GM23248 (cell line): ENCODE data around the gene TDP2. TPM values are rescaled to one million over a fixed set of nuclear protein-coding genes. Genes with fewer than 3 reads are reported as not detected.
A peak's percentile ranks its signal among the peaks of the same experiment; 100 is the strongest.
"Not testable (repeated sequence)": the region's sequence is repeated elsewhere in the genome, so short reads cannot be mapped to it uniquely, and the experiment has no call there.

Experiments used
- DNase-seq: peaks from one replicate; pipeline ENCODE4 v3.0.0-alpha.2; 2015
- H2AFZ ChIP-seq: fragments of 200-600 bp; sonication (generic); 2 replicates; pipeline ENCODE4 v1.6.1; 2016; ENCODE audit warnings: antibody characterized with exemption
- H3F3A ChIP-seq: fragments of 200-600 bp; sonication (generic); 2 replicates; pipeline ENCODE4 v1.6.1; 2016; ENCODE audit warnings: mild to moderate bottlenecking, antibody characterized with exemption, mixed run types; ENCODE audit not compliant: insufficient read depth
- H3K27ac ChIP-seq: fragments of 200-600 bp; sonication (generic); 2 replicates; pipeline ENCODE4 v1.5.1; 2016; ENCODE audit warnings: mild to moderate bottlenecking
- H3K27me3 ChIP-seq: fragments of 200-600 bp; sonication (generic); replicated peaks from 2 replicates; pipeline ENCODE4 v1.6.1; 2016; ENCODE audit warnings: mild to moderate bottlenecking; ENCODE audit not compliant: insufficient read depth
- H3K36me3 ChIP-seq: fragments of 200-600 bp; sonication (generic); 2 replicates; pipeline ENCODE4 v1.6.1; 2016; ENCODE audit warnings: low read depth, mild to moderate bottlenecking
- H3K4me1 ChIP-seq: fragments of 200-600 bp; sonication (generic); 2 replicates; pipeline ENCODE4 v1.6.1; 2016; ENCODE audit warnings: mild to moderate bottlenecking; ENCODE audit not compliant: insufficient read depth
- H3K4me2 ChIP-seq: fragments of 200-600 bp; sonication (generic); one replicate; pipeline ENCODE4 v1.6.1; 2016; ENCODE audit warnings: mild to moderate bottlenecking; ENCODE audit not compliant: unreplicated experiment
- H3K4me3 ChIP-seq: fragments of 200-600 bp; sonication (generic); 2 replicates; pipeline ENCODE4 v1.5.1; 2016; ENCODE audit warnings: mild to moderate bottlenecking
- H3K79me2 ChIP-seq: fragments of 200-600 bp; sonication (generic); 2 replicates; pipeline ENCODE4 v1.6.1; 2016; ENCODE audit warnings: mild to moderate bottlenecking; ENCODE audit not compliant: insufficient read depth
- H3K9ac ChIP-seq: fragments of 200-600 bp; sonication (generic); 2 replicates; pipeline ENCODE4 v1.6.1; 2016; ENCODE audit warnings: mild to moderate bottlenecking
- H3K9me2 ChIP-seq: fragments of 200-600 bp; sonication (generic); 2 replicates; pipeline ENCODE4 v1.6.1; 2016; ENCODE audit warnings: mixed run types, mild to moderate bottlenecking, moderate library complexity; ENCODE audit not compliant: insufficient read depth
- H3K9me3 ChIP-seq: fragments of 200-600 bp; sonication (generic); one replicate; pipeline ENCODE4 v1.6.1; 2017; ENCODE audit warnings: low read depth
- H4K20me1 ChIP-seq: fragments of 200-600 bp; sonication (generic); 2 replicates; pipeline ENCODE4 v1.6.0; 2016; ENCODE audit not compliant: insufficient read depth
- EZH2 ChIP-seq: fragments of 200-600 bp; sonication (generic); IDR thresholded peaks from 2 replicates; pipeline ENCODE4 v1.6.1; 2018; ENCODE audit warnings: antibody characterized with exemption, mild to moderate bottlenecking; ENCODE audit not compliant: insufficient read depth, poor library complexity, severe bottlenecking
- EZH2phosphoT487 ChIP-seq: fragments of 200-600 bp; sonication (generic); IDR thresholded peaks from 2 replicates; pipeline ENCODE4 v1.6.1; 2018; ENCODE audit warnings: antibody characterized with exemption, moderate library complexity, mild to moderate bottlenecking, low read depth; ENCODE audit not compliant: insufficient read depth
- WGBS, 2 experiments: methylation state at CpG; one replicate each; pipeline ENCODE4 v1.1.6; 2015 to 2017; ENCODE audit warnings: low lambda C conversion rate in 2 of 2, low coverage in 1 of 2; ENCODE audit errors: missing lambda C conversion rate in 2 of 2; 5-methylcytosine and 5-hydroxymethylcytosine counted together
- in situ Hi-C: fragments of 300-500 bp; cut with MboI; formaldehyde crosslinking; loops from 2 replicates; pipeline ENCODE4 v1.15.0; 2020
- polyA plus RNA-seq: library from polyadenylated mRNA; unstranded; fragments of >200 nt; fragmentation: Nextera tagmentation; extraction: Ambion mirVana; gene quantifications from 2 replicates; pipeline ENCODE4 v1.2.1, GENCODE V29; 2016
- total RNA-seq: library from RNA; depleted of rRNA; stranded (reverse); fragments of >200 nt; shearing (Covaris generic); gene quantifications from 2 replicates; pipeline ENCODE4 v1.2.3, GENCODE V29; 2014

Gene TDP2
- total and polyA plus RNA-seq, 2 experiments from 2014 or later = 24.9 to 34.5 TPM

DNA sequence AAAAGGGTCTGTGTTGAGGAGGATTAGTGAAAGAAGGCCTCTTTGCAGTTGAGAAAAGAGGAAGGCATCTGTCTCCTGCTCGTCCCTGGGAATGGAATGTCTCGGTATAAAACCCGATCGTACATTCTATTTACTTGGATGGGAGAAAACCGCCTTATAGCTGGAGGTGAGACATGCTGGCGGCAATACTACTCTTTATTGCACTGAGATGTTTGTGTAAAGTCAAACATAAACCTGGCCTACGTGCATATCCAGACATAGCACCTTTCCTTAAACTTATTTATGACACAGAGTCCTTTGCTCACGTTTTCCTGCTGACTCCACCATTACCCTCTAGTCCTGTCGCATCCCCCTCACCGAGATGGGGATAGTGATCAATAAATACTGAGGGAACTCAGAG lies 4.5 kb downstream of the TDP2 start:
- no peaks in the 10 kb centered on the region for H3K9me2 ChIP-seq
- H3K9me3 ChIP-seq = no peaks in the 10 kb centered on the region
- H3K4me1 ChIP-seq = peaks cover 23% of the 10 kb centered on the region
- no peaks in the 10 kb centered on the region for H4K20me1 ChIP-seq
- no peak overlapping the region for H3K9ac ChIP-seq
- in situ Hi-C loops = no loop called here
- peaks cover 81% of the 10 kb centered on the region for H3K79me2 ChIP-seq
- no peak overlapping the region for H3K27ac ChIP-seq
- no peak overlapping the region for H3K4me3 ChIP-seq
- TF ChIP-seq EZH2 (no peak), EZH2phosphoT487 (no peak)
- no peak overlapping the region for H3K4me2 ChIP-seq
- H3K36me3 ChIP-seq = peaks cover 4% of the 10 kb centered on the region; the same call in 1 of the 2 replicates
- no peak overlapping the region for H2AFZ ChIP-seq
- no peaks in the 10 kb centered on the region for H3K27me3 ChIP-seq
- 91 to 93% methylated on average over 10 of the region's 10 CpGs for WGBS, 2 experiments
- DNase-seq = no peak
- peaks cover 20% of the 10 kb centered on the region; the same call in 1 of the 2 replicates for H3F3A ChIP-seq

GRCh38 chr6:24661759-24662158 lies 4.9 kb downstream of the TDP2 start:
- in situ Hi-C loops, H2AFZ ChIP-seq, H3K9me2 ChIP-seq, DNase-seq, H3K36me3 ChIP-seq, H3K9me3 ChIP-seq, H3K4me3 ChIP-seq, H4K20me1 ChIP-seq, H3K4me2 ChIP-seq, H3K9ac ChIP-seq, H3K27me3 ChIP-seq, H3K27ac ChIP-seq: not testable (repeated sequence)
- WGBS, 2 experiments = 73 to 75% methylated on average over 5 of the region's 5 CpGs
- H3F3A ChIP-seq = peaks cover 17% of the 10 kb centered on the region; the same call in 1 of the 2 replicates
- H3K4me1 ChIP-seq = peaks cover 23% of the 10 kb centered on the region
- H3K79me2 ChIP-seq = peaks cover 85% of the 10 kb centered on the region

DNA sequence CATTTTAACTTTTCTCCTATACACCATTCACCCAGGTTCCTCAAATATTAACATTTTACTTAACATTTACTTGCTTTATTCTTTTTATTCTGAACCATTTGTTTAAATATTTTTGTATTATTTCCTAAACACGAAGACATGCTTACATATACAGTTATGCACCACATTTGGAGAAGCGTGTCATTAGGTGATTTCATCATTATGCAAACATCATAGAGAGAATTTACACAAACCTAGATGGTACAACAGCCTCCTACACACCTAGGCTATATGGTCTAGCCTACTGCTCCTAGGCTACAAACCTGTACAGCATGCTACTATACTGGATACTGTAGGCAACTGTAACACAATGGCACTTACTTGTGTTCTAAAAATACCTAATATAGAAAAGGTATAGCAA lies 6.6 kb downstream of the TDP2 start:
- no peaks in the 10 kb centered on the region for H3K27me3 ChIP-seq
- in situ Hi-C loops = no loop called here
- peaks cover 7% of the 10 kb centered on the region; the same call in 1 of the 2 replicates for H3K36me3 ChIP-seq
- peak overlapping the region; percentile 93 for H3K27ac ChIP-seq
- H4K20me1 ChIP-seq = no peaks in the 10 kb centered on the region
- H3K9ac ChIP-seq = no peak overlapping the region
- H3K4me3 ChIP-seq = no peak overlapping the region
- TF ChIP-seq EZH2phosphoT487 (no peak), EZH2 (no peak)
- no peaks in the 10 kb centered on the region for H3K9me2 ChIP-seq
- peak; percentile 3 for DNase-seq
- peaks cover 87% of the 10 kb centered on the region for H3K79me2 ChIP-seq
- H3F3A ChIP-seq = peaks cover 17% of the 10 kb centered on the region; the same call in 1 of the 2 replicates
- H3K9me3 ChIP-seq = no peaks in the 10 kb centered on the region
- H3K4me2 ChIP-seq = no peak overlapping the region
- H3K4me1 ChIP-seq = peaks cover 15% of the 10 kb centered on the region
- no peak overlapping the region for H2AFZ ChIP-seq
- 94 to 98% methylated on average over 2 of the region's 2 CpGs for WGBS, 2 experiments

- Histone ChIP-seq H3K27ac (peak overlapping the region; percentile 93), H3K27me3 (no peaks in the 10 kb centered on the region), H3F3A (peaks cover 17% of the 10 kb centered on the region; the same call in 1 of the 2 replicates), H3K4me3 (no peak overlapping the region), H2AFZ (peak overlapping the region; percentile 56; the same call in 1 of the 2 replicates), H3K9ac (peak overlapping the region; percentile 68), H3K4me1 (peaks cover 10% of the 10 kb centered on the region), H4K20me1 (no peaks in the 10 kb centered on the region), H3K79me2 (peaks cover 85% of the 10 kb centered on the region), H3K36me3 (peaks cover 7% of the 10 kb centered on the region; the same call in 1 of the 2 replicates), H3K9me3 (no peaks in the 10 kb centered on the region), H3K9me2 (no peaks in the 10 kb centered on the region), H3K4me2 (no peak overlapping the region)
- peak; percentile 41 for DNase-seq
- TF ChIP-seq EZH2 (no peak), EZH2phosphoT487 (no peak)
- 20 to 24% methylated on average over 1 of the region's 1 CpG for WGBS, 2 experiments
- in situ Hi-C loops = no loop called here
Measured at GRCh38 chr6:24659561-24659960, 7.1 kb downstream of the TDP2 start.
